NT2/D1 (cell line): Measurements from ENCODE around the gene ZFHX3.

Experiments used
- SUZ12 ChIP-seq: IDR thresholded peaks from 2 replicates; pipeline ENCODE4 v1.6.1; 2011; ENCODE audit not compliant: insufficient read length, insufficient read depth; ENCODE audit errors: extremely low read depth
- YY1 ChIP-seq: IDR thresholded peaks from 2 replicates; pipeline ENCODE4 v1.6.1; 2011; ENCODE audit not compliant: insufficient read length, insufficient read depth
- ZNF274 ChIP-seq: IDR thresholded peaks from 2 replicates; pipeline ENCODE4 v1.6.1; 2011; ENCODE audit warnings: mild to moderate bottlenecking, low read depth, low read length

DNA sequence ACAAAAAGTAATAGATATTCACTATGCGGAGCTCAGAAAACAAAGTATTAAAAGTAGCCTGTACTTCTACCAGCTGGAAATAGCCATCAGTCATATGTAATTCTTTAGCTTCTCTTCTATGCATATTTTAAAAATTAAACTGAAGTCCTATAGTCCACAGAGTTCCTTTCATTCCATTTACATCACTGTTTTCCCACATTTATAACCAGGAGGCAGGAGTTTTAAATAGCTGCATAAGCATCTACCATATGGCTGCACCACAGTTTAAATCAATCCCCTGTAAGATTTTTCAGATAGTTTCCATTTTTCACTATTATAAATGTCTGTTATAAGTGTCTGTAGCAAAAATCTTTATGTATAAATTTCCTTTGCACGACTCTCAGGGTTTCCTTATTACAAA, 45.1 kb downstream of the ZFHX3 start:
- TF ChIP-seq ZNF274 (no peak), YY1 (no peak), SUZ12 (no peak)
